K562 (cell line): ENCODE data around the gene COL5A1. TPM values are rescaled to one million over a fixed set of nuclear protein-coding genes. Genes with fewer than 3 reads are reported as not detected.

ENCODE experiments used
- ATAC-seq: fragments of 200-7000 bp; cut with Tn5 transposase; 3 replicates; pipeline ENCODE4 v1.9.1; 2020; ENCODE audit warnings: moderate library complexity
- BruUV-seq: library from RNA; stranded (reverse); fragments of 400-500 nt; replicated peaks from 2 replicates; lab custom pipeline; 2021; lab: Mats Ljungman, UMichigan
- CTCF ChIA-PET: fragments of 300-600 bp; formaldehyde crosslinking; extraction: SDS; loops from one replicate; lab custom pipeline; 2021; ENCODE audit warnings: low intra/inter-chr PET ratio; lab: Yijun Ruan, JAX
- POLR2A ChIA-PET: fragments of 300-600, 350-650 bp; sonication (Branson Sonifier 250); formaldehyde crosslinking; extraction: SDS; loops from one replicate; lab custom pipeline; 2021; ENCODE audit warnings: antibody characterized with exemption, inconsistent platforms; lab: Yijun Ruan, JAX
- DNase-seq, 4 experiments: peaks; one replicate each; pipeline versions ENCODE4 v3.0.0 to v3.0.0-alpha.2; 2011 to 2018; ENCODE audit warnings: low spot score in 3 of 4, mixed read lengths in 3 of 4; ENCODE audit errors: extremely low read depth in 1 of 4
- FAIRE-seq: peaks from 2 replicates; lab custom pipeline; 2011; peaks lifted over from hg19 to GRCh38; lab: Jason Lieb, UNC
- H2AFZ ChIP-seq: 2 replicates; pipeline ENCODE4 v1.6.0; 2011; ENCODE audit warnings: low read depth, low read length, control low read depth, inconsistent platforms
- H3K27ac ChIP-seq: fragments of 200-600 bp; 3 replicates; pipeline ENCODE4 v1.8.0; 2011; ENCODE audit warnings: low read depth, mild to moderate bottlenecking, control low read depth, inconsistent platforms, low read length, moderate library complexity, mixed read lengths; ENCODE audit errors: extremely low read depth
- H3K27me3 ChIP-seq, 2 experiments: fragments of 300-600 bp in 1 of 2; 2 replicates in 1 of 2; 3 replicates in 1 of 2; pipeline versions ENCODE4 v1.6.0 to v1.8.0; 2011; ENCODE audit warnings: inconsistent platforms in 2 of 2, low read length in 2 of 2, mild to moderate bottlenecking in 1 of 2, mixed read lengths in 1 of 2, moderate library complexity in 1 of 2; ENCODE audit not compliant: control insufficient read depth in 2 of 2, insufficient read depth in 2 of 2
- H3K36me3 ChIP-seq: fragments of 300-600 bp; 3 replicates; pipeline ENCODE4 v1.8.0; 2011; ENCODE audit warnings: mild to moderate bottlenecking, low read length, inconsistent platforms; ENCODE audit not compliant: control insufficient read depth, insufficient read depth
- H3K4me1 ChIP-seq, 2 experiments: fragments of 200-600 bp in 1 of 2; replicated peaks in 1 of 2; 2 replicates in 1 of 2; 3 replicates in 1 of 2; pipeline versions ENCODE4 v1.5.1 to v1.8.0; 2011; ENCODE audit warnings: inconsistent platforms in 2 of 2, low read length in 2 of 2, mild to moderate bottlenecking in 1 of 2, mixed read lengths in 1 of 2, moderate library complexity in 1 of 2; ENCODE audit not compliant: control insufficient read depth in 2 of 2, insufficient read depth in 2 of 2
- H3K4me2 ChIP-seq: 2 replicates; pipeline ENCODE4 v1.6.1; 2011; ENCODE audit warnings: low read length, control low read depth, inconsistent platforms, mixed read lengths; ENCODE audit not compliant: insufficient read depth
- H3K4me3 ChIP-seq: fragments of 200-600 bp; sonication (generic), shearing (Covaris generic); 2 replicates; pipeline ENCODE4 v1.5.1; 2016; ENCODE audit warnings: control low read depth, inconsistent platforms
- H3K79me2 ChIP-seq: fragments of 200-600 bp; 3 replicates; pipeline ENCODE4 v1.8.0; 2011; ENCODE audit warnings: low read length, inconsistent platforms; ENCODE audit not compliant: control insufficient read depth, insufficient read depth
- H3K9ac ChIP-seq, 2 experiments: 2 replicates each; pipeline versions ENCODE4 v1.6.0 to v1.6.1; 2011; ENCODE audit warnings: low read depth in 2 of 2, low read length in 2 of 2, control low read depth in 1 of 2, inconsistent platforms in 1 of 2, mild to moderate bottlenecking in 1 of 2, mixed read lengths in 1 of 2; ENCODE audit not compliant: insufficient read depth in 1 of 2
- H3K9me1 ChIP-seq: one replicate; pipeline ENCODE4 v1.6.0; 2011; ENCODE audit warnings: inconsistent platforms, mild to moderate bottlenecking, low read length, moderate library complexity; ENCODE audit not compliant: control insufficient read depth, insufficient read depth
- H3K9me3 ChIP-seq: replicated peaks from 2 replicates; pipeline ENCODE4 v1.5.1; 2011; ENCODE audit warnings: low read depth, low read length, inconsistent platforms; ENCODE audit not compliant: control insufficient read depth, insufficient read depth
- H4K20me1 ChIP-seq: replicated peaks from 2 replicates; pipeline ENCODE4 v1.6.1; 2011; ENCODE audit warnings: low read length, inconsistent platforms, mixed read lengths; ENCODE audit not compliant: control insufficient read depth, insufficient read depth
- CBFA2T2 ChIP-seq: fragments of 450-650 bp; conservative IDR thresholded peaks from 2 replicates; pipeline ENCODE4 v1.6.1; 2017; ENCODE audit warnings: mild to moderate bottlenecking
- ELK1 ChIP-seq: sonication (generic); formaldehyde crosslinking; IDR thresholded peaks from 2 replicates; pipeline ENCODE4 v1.8.1; 2022; ENCODE audit warnings: missing genetic modification reagents
- FOXJ3 ChIP-seq: sonication (generic); formaldehyde crosslinking; IDR thresholded peaks from 2 replicates; pipeline ENCODE4 v1.4.0; 2020; ENCODE audit warnings: mild to moderate bottlenecking, missing genetic modification reagents
- HLTF ChIP-seq: fragments of 450-650 bp; IDR thresholded peaks from 2 replicates; pipeline ENCODE4 v1.6.1; 2016
- IFI16 ChIP-seq: fragments of 250-450 bp; sonication (Bioruptor Pico); IDR thresholded peaks from 2 replicates; pipeline ENCODE4 v2.1.2; 2022; ENCODE audit warnings: mild to moderate bottlenecking, inconsistent platforms
- JUND ChIP-seq, 2 experiments: IDR thresholded peaks; 2 replicates in 1 of 2; 3 replicates in 1 of 2; pipeline ENCODE4 v1.6.1; 2011; ENCODE audit warnings: borderline replicate concordance in 2 of 2, low read depth in 2 of 2, low read length in 2 of 2, improper control_type of control experiment in 1 of 2, missing biosample characterization in 1 of 2, missing genetic modification characterization in 1 of 2, missing genetic modification reagents in 1 of 2
- MEF2A ChIP-seq: IDR thresholded peaks from 2 replicates; pipeline ENCODE4 v1.6.1; 2011; ENCODE audit warnings: low read depth, mild to moderate bottlenecking, low read length, moderate library complexity; ENCODE audit not compliant: control insufficient read depth
- RBFOX2 ChIP-seq: fragments of 200-400 bp; formaldehyde crosslinking; IDR thresholded peaks from 2 replicates; pipeline ENCODE4 v1.6.1; 2017; ENCODE audit warnings: low read depth, mild to moderate bottlenecking, low read length, moderate library complexity
- ZNF274 ChIP-seq: IDR thresholded peaks from 2 replicates; pipeline ENCODE4 v1.6.1; 2011; ENCODE audit warnings: low read depth, mild to moderate bottlenecking, low read length, moderate library complexity, borderline replicate concordance
- ZNF280A ChIP-seq: fragments of 450-650 bp; IDR thresholded peaks from 2 replicates; pipeline ENCODE4 v1.6.1; 2018; ENCODE audit warnings: mild to moderate bottlenecking, low read depth; ENCODE audit not compliant: partially characterized antibody
- WGBS: fragments of 100-300 bp; shearing (Covaris generic); methylation state at CpG from one replicate; pipeline ENCODE4 v1.1.6; 2016; ENCODE audit warnings: low coverage, mixed read lengths; ENCODE audit not compliant: insufficient coverage; ENCODE audit errors: missing lambda C conversion rate; 5-methylcytosine and 5-hydroxymethylcytosine counted together
- in situ Hi-C: fragments of 300-500 bp; cut with MboI; formaldehyde crosslinking; loops from 4 replicates; pipeline ENCODE4 v1.15.0; 2018; ENCODE audit warnings: inconsistent platforms, mixed read lengths
- intact Hi-C: fragments of 100-400 bp; cut with micrococcal nuclease; formaldehyde crosslinking; loops from 2 replicates; pipeline ENCODE4 v1.14.2; 2022
- polyA plus RNA-seq, 8 experiments: library from polyadenylated mRNA; depleted of rRNA in 4 of 8; stranded (reverse) in 5 of 8; unstranded in 3 of 8; fragments of >200 nt; fragmentation: Nextera tagmentation in 2 of 8; fragmentation: Illumina TruSeq in 1 of 8; extraction: Ambion mirVana in 2 of 8; extraction: Trizol in 1 of 8; gene quantifications; 2 replicates each; pipeline versions ENCODE4 v1.2.1 to v1.2.3, GENCODE V29; 2011 to 2014; ENCODE audit warnings: inconsistent platforms in 1 of 8, missing spikeins in 1 of 8
- total RNA-seq, 7 experiments: library from RNA; depleted of rRNA in 6 of 7; stranded (reverse); fragments of >200 nt in 6 of 7; fragmentation: Illumina TruSeq in 2 of 7; extraction: Trizol in 2 of 7; gene quantifications; 2 replicates each; pipeline versions ENCODE4 v1.2.1 to v1.2.3, GENCODE V29; 2011 to 2021; ENCODE audit warnings: low replicate concordance in 1 of 7

The COL5A1 gene
- total and polyA plus RNA-seq, 9 of the 15 experiments (the other 6 are each of a cell fraction or from before 2014, with no cell fraction given) = under 0.01 to 0.13 (median 0.04) TPM; not detected in 6

DNA sequence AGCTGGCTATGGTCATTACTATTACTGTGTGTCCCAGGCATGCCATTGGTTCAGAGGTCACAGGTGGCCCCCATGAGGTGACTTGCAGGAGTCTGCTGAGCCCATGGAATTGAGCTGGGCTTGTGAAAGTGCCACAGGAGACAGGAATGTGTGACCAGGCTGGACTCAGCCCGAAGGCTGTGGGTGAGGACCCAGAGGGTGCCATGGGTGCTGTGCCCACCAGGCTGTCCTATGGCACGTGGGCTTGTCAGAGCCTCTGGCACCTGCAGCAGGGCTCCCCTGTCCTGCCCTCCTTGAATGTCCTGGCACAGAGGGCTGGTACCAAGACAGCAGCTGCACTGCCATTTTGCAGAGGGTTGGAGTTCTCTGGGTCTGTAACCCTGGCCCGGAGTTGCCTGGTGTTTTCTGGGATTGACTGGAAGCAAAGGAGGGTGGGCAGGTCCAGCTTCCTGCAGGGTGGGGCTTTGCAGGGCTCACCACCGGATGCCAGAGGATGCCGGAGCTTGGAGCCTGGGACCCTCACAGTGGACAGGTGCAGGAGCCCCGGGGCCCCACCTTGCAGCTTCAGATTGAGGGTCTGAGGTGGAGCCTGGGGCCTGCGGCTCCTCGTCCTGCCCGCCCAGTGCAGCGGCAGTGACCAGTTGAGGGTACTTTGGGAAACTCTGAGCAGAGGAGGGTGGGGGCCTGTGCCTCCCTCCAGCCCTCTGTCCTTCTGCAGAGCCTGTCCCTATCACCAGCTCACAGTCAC, 14.2 kb downstream of the COL5A1 start:
- Histone ChIP-seq H3K27ac (no peak overlapping the region), H4K20me1 (no peaks in the 10 kb centered on the region)
- no peak for FAIRE-seq
- no peak for TF ChIP-seq ELK1 (CRISPR knock-in tag)
- no peak for TF ChIP-seq FOXJ3 (CRISPR knock-in tag)
- no peak for TF ChIP-seq ZNF280A
- no peak for TF ChIP-seq JUND (IDR thresholded peaks at IDR 0.05; ENCODE audit: borderline replicate concordance, low read depth, low read length)
- no peak for TF ChIP-seq JUND (tag; IDR thresholded peaks at IDR 0.05; ENCODE audit: borderline replicate concordance, low read depth, low read length)
- no peak for TF ChIP-seq ZNF274
- no peak for TF ChIP-seq CBFA2T2
- no peak for TF ChIP-seq RBFOX2
- TF ChIP-seq HLTF = no peak
- TF ChIP-seq IFI16 (CRISPR knock-in tag) = no peak
- TF ChIP-seq MEF2A = no peak
- TF ChIP-seq, all 486 proteins: peak for 0
- no peak overlapping the region for H3K4me3 ChIP-seq
- intact Hi-C loops (no loop called here), in situ Hi-C loops (no loop called here)
- DNase-seq = no peak
- no TSS peak for BruUV-seq
- no peaks in the 10 kb centered on the region; the same call in 1 of the 2 replicates for H3K9me3 ChIP-seq
- POLR2A ChIA-PET = no interaction called here
- ATAC-seq = no peak
- CTCF ChIA-PET = interaction anchor here (0.6 kb wide), 1 partner anchor 1645 kb away, joined by 3 read pairs; no protein-coding TSS in a partner anchor
- no peaks in the 10 kb centered on the region for H3K9me1 ChIP-seq
- no peaks in the 10 kb centered on the region; a peak in 1 of 5 replicates for H3K27me3 ChIP-seq
- H3K4me2 ChIP-seq = no peak overlapping the region
- 16% methylated on average over 6 of the region's 10 CpGs for WGBS
- H3K36me3 ChIP-seq = no peaks in the 10 kb centered on the region
- H2AFZ ChIP-seq = no peak overlapping the region
- no peak overlapping the region for H3K9ac ChIP-seq
- no peaks in the 10 kb centered on the region for H3K4me1 ChIP-seq
- H3K79me2 ChIP-seq = no peaks in the 10 kb centered on the region
